Measurements from ENCODE around the gene FERMT3.

Gene FERMT3

GRCh38 chr11:64243236-64243854 is 36.8 kb downstream of the FERMT3 start:
- H3K79me2 ChIP-seq = no peaks in the 10 kb centered on the region
- H3K27me3 ChIP-seq (ENCODE audit: control insufficient read depth, insufficient read depth, low read length) = no peaks in the 10 kb centered on the region
- no peak overlapping the region for H3K27ac ChIP-seq
- no peak overlapping the region for H2AFZ ChIP-seq
- TF ChIP-seq CTCF (IDR thresholded peaks at IDR 0.05) = no peak
- no peaks in the 10 kb centered on the region for H3K9me3 ChIP-seq (ENCODE audit: control insufficient read depth, low read length)
- H3K4me3 ChIP-seq (ENCODE audit: low read depth, low read length) = no peak overlapping the region
- H3K4me1 ChIP-seq = peaks cover 12% of the 10 kb centered on the region
- H3K4me2 ChIP-seq (ENCODE audit: low read length) = no peak overlapping the region
- no peaks in the 10 kb centered on the region for H3K36me3 ChIP-seq (ENCODE audit: control insufficient read depth, insufficient read depth, low read length)
- no peak overlapping the region for H3K9ac ChIP-seq

GRCh38 chr11:64244107-64244506 is 37.6 kb downstream of the FERMT3 start:
- Histone ChIP-seq H3K27ac (no peak overlapping the region), H3K36me3 (ENCODE audit: control insufficient read depth, insufficient read depth, low read length) (no peaks in the 10 kb centered on the region), H3K27me3 (ENCODE audit: control insufficient read depth, insufficient read depth, low read length) (no peaks in the 10 kb centered on the region), H3K4me1 (peaks cover 12% of the 10 kb centered on the region), H3K4me2 (ENCODE audit: low read length) (no peak overlapping the region), H3K9me3 (ENCODE audit: control insufficient read depth, low read length) (no peaks in the 10 kb centered on the region), H3K9ac (no peak overlapping the region), H2AFZ (no peak overlapping the region), H3K79me2 (no peaks in the 10 kb centered on the region), H3K4me3 (ENCODE audit: low read depth, low read length) (no peak overlapping the region)
- no peak for TF ChIP-seq CTCF (IDR thresholded peaks at IDR 0.05)

GRCh38 chr11:64244966-64245365 is 38.4 kb downstream of the FERMT3 start:
- no peak overlapping the region for H2AFZ ChIP-seq
- H3K4me2 ChIP-seq (ENCODE audit: low read length) = peak overlapping the region; percentile 75
- H3K79me2 ChIP-seq = no peaks in the 10 kb centered on the region
- TF ChIP-seq CTCF (IDR thresholded peaks at IDR 0.05) = no peak
- no peak overlapping the region for H3K4me3 ChIP-seq (ENCODE audit: low read depth, low read length)
- H3K9me3 ChIP-seq (ENCODE audit: control insufficient read depth, low read length) = no peaks in the 10 kb centered on the region
- peaks cover 8% of the 10 kb centered on the region for H3K4me1 ChIP-seq
- H3K36me3 ChIP-seq (ENCODE audit: control insufficient read depth, insufficient read depth, low read length) = no peaks in the 10 kb centered on the region
- H3K9ac ChIP-seq = no peak overlapping the region
- no peak overlapping the region for H3K27ac ChIP-seq
- no peaks in the 10 kb centered on the region for H3K27me3 ChIP-seq (ENCODE audit: control insufficient read depth, insufficient read depth, low read length)

GRCh38 chr11:64245401-64245796 is 38.9 kb downstream of the FERMT3 start:
- no peaks in the 10 kb centered on the region for H3K9me3 ChIP-seq (ENCODE audit: control insufficient read depth, low read length)
- no peaks in the 10 kb centered on the region for H3K79me2 ChIP-seq
- no peaks in the 10 kb centered on the region for H3K36me3 ChIP-seq (ENCODE audit: control insufficient read depth, insufficient read depth, low read length)
- H2AFZ ChIP-seq = no peak overlapping the region
- peaks cover 4% of the 10 kb centered on the region for H3K4me1 ChIP-seq
- no peak overlapping the region for H3K9ac ChIP-seq
- H3K4me2 ChIP-seq (ENCODE audit: low read length) = peak overlapping the region; percentile 75
- H3K27me3 ChIP-seq (ENCODE audit: control insufficient read depth, insufficient read depth, low read length) = no peaks in the 10 kb centered on the region
- H3K27ac ChIP-seq = peak overlapping the region; percentile 36
- peak overlapping the region; percentile 58 for H3K4me3 ChIP-seq (ENCODE audit: low read depth, low read length)
- TF ChIP-seq CTCF (IDR thresholded peaks at IDR 0.05) = no peak

Measured in parathyroid adenoma (tissue), 2 donors.